HG03066 (cell line): Measurements from ENCODE around the gene ZNF426.
"Not testable (repeated sequence)": the region's sequence is repeated elsewhere in the genome, so short reads cannot be mapped to it uniquely, and the experiment has no call there.

ENCODE experiments used
- ATAC-seq: cut with Tn5 transposase; IDR thresholded peaks from one replicate; pipeline ENCODE4 v1.9.1; 2021; ENCODE audit warnings: low read depth; ENCODE audit not compliant: unreplicated experiment

The ZNF426 gene

DNA sequence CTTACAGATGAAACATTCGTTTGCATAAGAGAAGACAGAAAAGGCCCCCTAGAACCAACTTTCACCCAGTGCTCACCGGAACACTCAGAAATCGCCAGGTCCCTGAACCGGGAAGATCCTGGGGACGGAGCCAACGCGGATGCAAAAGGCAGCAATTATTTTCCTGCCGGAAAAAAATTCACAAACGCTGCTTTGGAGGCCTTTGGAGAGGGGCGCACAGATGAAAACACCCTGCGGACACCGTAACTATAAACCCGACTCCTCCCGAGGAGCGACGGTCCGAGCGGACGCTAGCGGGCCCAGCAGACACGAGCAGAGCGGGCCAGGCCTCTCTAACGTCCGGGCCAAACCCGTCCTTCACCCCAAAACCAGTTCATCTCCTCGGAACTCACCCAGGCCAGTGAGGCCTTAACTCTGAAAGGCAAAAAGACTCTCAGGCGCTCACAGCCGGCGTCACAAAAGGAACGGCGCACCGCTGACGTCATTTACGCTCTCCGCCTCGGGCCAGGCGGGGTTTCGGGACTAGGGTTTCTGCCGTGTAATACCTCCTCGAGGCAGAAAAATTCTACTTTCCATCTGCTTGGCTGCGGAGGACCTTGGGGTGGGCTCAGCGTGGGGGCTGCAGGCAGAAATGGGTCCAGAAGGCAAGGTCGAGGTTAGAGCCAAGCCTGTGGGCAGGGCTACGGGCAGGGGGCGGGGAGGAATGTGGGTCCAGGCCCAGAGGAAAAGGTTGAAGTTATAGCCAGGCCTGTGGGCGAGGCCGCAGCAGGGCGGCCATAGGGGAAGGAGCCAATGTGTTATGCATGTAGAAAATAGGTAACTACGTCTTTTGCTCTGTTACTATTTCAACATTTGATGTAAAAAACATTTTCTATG is at the start of gene ZNF426:
TSS of gene ZNF426 (minus strand) at position 463 of the 876 bp plus-strand sequence. CDS start 2,413 bp downstream, outside the sequence.
- no peak for ATAC-seq

- ATAC-seq = no peak
These were observed 48.3 kb upstream of the ZNF426 start for GRCh38 chr19:9586764-9587163.

DNA sequence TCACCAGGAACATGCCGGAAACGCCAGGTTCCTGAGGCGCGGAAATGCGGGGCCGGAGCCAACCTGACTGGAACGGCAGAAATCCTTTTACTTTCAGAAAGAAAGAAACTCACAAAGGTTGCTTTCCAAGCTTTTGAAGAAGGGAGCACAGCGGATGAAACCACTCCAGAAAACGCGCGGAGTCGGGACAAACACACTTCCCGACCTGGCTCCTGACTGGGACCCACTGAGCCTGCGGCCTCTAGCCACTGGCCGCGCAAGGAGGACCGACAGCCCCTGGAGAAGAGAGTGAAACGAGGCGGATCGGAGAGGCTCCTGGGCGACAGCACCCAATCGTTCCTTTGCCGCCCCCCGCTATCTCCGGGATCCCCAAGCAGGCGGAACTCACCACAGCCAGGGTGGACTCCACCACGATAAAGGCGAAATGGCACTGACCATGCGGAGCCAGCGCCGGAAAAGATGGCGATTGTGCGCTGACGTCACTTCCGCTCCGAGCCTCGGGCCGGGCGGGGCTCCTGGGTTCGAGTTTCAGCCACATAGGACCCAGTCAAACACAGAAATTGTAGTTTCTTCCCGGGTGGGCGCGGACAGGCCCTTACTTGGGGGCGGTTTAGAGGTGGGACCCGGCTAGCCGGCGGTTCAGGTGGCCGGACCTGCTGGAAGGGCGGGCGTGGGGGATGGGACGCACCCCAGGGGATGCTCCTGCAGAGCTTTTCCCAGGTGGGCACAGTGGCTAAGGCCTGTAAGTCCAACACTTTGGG is 45.8 kb upstream of the ZNF426 start, which contains the start of gene ZNF121:
TSS of gene ZNF121 (minus strand) at position 432 of the 761 bp plus-strand sequence. CDS start 16,407 bp downstream, outside the sequence.
- ATAC-seq = no peak

GRCh38 chr19:9582081-9582725 is 43.8 kb upstream of the ZNF426 start:
- not testable (repeated sequence) for ATAC-seq

- no peak for ATAC-seq
These were observed 42.3 kb upstream of the ZNF426 start for GRCh38 chr19:9580728-9581127.

DNA sequence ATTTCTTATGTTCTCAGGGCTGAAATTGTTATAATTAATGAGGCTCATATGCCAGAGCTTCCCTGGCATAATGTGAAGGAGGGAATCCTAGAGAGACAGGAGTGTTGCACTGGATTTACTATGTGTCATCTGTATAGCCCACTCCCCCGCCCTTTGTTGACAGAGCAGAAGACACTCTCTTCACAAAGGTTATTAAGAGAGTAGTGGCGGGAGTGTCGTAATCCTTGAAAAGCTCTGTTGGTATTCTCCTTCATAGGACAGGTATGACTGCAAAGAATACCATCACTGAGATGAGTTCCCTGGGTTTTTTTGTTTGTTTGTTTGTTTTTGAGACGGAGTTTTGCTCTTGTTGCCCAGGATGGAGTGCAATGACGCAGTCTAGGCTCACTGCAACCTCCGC is 31.8 kb upstream of the ZNF426 start:
- ATAC-seq = no peak

DNA sequence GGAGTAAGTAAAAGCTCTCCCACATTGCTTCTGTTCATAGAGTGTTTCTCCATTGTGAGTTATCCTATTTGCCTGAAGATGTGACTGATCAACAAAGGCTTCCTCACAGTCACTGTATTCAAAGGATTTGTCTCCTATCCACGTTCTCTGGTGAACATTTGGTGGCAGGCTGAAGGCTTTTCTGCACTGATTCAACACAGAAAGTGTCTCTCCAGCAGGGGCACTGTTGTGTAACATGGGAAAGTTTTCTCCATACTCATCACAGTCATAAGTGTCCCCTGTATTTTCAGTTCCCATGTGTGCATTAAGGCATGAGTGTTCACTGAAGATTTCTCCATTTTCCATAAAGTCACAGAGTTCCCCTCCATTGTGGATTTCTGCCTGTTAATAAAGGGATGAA is 28.3 kb upstream of the ZNF426 start:
- no peak for ATAC-seq

DNA sequence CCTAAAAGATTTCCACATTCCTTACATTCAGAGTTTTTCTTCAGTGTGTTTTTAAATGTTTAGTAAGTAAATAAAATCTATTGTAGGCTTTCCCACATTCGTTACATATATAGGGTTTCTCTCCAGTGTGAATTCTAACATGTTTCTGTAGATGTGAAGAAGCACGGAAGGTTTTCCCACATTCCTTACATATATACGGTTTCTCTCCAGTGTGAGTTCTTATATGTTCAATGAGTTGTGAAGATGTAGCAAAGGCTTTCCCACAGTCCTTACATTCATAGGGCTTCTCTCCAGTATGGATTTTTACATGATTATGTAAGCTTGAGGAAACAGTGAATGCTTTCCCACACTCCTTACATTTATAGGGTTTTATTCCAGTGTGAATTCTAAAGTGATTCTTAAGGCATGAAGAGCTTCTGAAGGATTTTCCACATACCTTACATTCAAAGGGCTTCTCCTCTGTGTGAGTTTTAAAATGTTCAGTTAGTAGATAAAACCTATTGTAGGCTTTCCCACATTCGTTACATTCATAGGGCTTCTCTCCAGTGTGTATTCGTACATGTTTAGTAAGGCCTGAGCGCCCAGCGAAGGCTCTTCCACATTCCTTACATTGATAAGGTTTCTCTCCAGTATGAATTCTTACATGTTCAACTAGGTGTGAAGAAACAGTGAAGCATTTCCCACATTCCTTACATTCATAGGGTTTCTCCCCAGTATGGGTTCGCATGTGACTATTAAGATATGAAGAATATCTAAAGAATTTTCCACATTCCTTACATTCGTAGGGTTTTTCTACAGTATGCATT is 27.7 kb upstream of the ZNF426 start:
- ATAC-seq = no peak

- no peak for ATAC-seq
These were observed 14.3 kb upstream of the ZNF426 start for GRCh38 chr19:9552536-9553274.

GRCh38 chr19:9547870-9548269 is 9.4 kb upstream of the ZNF426 start:
- ATAC-seq = no peak

- not testable (repeated sequence) for ATAC-seq
These were observed 2.8 kb upstream of the ZNF426 start for GRCh38 chr19:9541281-9541680.

DNA sequence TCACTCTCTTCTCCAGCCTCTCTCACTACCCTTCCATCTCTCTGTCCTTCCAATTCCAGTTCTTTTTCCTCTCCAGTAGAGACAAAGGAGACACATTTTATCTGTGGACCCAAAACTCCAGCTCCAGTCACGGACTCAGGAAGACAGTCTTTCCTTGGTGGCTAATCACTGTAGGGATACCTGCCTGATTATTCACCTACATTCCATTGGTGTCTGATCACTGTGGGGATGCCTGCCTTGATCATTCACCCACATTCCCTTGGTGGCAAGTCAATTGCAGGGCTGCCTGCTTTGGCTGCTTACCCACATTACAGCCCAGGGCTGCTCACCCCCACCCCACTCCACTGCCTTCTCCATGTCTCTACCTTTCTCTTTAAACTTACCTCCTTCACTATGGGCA is 1.5 kb upstream of the ZNF426 start:
- not testable (repeated sequence) for ATAC-seq

DNA sequence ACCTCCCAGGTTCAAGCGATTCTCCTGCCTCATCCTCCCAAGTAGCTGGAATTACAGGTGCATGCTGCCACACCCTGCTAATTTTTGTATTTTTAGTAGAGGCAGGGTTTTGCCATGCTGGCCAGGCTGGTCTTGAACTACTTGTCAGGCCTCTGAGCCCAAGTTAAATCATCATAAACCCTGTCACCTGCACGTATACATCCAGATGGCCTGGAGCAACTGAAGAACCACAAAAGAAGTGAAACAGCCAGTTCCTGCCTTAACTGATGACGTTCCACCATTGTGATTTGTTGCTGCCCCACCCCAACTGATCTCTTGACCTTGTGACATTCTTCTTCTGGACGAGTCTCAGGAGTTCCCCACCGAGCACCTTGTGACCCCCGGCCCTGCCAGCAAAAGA is 756 bp upstream of the ZNF426 start:
- not testable (repeated sequence) for ATAC-seq

DNA sequence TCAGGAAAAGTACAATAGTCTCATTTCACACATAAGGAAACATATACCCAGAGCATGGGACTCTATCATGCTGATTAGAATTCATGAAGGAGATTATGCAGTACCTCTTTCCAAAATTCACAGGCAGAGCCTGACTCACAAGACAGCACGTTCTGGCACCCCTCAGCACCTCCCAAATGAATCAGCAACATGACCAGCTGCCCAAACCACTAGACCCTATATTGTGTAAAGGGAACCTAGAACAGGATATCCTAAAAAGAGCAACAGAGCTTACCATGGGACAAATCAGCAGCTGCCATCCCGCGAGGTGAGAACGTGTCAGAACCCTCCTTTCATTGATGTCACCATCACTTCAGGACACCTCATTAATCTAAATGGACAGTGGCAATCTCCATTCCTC is 2.5 kb downstream of the ZNF426 start:
- no peak for ATAC-seq

DNA sequence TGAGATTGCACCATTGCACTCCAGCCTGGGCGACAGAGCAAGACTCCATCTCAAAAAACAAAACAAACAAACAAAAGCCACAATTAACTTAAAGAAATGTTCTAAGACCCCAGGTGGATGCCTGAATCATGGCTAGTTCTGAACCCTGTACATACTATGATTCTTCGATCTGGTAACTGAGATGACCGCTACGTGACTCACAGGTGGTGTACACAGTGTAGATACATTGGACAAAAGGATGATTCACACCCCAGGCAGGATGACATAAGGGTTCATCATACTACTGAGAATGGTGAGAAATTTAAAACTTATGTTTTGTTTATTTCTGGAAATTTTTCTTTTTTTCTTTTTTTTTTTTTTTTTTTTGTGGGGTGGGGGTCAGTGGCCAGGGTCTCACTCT is 6.5 kb downstream of the ZNF426 start:
- ATAC-seq = no peak

DNA sequence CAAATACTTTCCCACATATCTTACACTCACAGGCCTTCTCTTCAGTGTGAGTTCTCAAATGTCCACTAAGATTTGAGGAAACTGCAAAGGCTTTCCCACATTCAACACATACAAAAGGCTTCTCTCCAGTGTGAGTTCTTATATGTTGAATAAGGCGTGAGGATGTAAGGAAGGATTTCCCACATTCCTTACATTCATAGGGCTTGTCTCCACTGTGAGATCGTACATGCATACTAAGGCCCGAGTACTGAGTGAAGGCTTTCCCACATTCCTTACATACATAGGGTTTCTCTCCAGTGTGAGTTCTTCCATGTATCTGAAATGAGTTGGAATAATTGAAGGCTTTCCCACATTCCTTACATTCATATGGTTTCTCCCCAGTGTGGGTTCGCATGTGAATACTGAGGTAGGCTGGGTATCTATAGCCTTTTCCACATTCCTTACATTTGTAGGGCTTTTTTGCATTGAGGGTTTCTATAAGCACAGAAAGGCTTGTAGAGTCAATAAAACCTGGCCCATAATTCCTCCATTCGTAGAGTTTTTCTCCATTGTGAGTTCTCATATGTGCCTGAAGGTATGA is 9.6 kb downstream of the ZNF426 start:
- no peak for ATAC-seq

GRCh38 chr19:9523885-9524474 is 14.5 kb downstream of the ZNF426 start:
- ATAC-seq = no peak

DNA sequence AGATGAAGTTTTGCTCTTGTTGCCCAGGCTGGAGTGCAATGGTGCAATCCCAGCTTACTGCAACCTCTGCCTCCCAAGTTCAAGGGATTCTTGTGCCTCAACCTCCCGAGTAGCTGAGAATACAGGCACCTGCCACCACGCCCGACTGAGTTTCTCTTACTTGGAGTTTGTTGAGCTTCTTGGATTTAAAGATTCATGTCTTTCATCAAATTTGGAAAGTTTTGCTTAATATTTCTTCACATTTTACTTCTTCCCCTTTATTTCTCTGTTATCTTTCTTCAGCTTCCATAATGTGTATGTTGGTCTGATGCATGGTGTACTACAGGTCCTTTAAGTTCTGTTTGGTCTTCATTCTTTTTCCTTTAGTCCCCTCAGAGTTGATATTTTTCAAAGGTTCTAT is 31.2 kb downstream of the ZNF426 start:
- no peak for ATAC-seq

DNA sequence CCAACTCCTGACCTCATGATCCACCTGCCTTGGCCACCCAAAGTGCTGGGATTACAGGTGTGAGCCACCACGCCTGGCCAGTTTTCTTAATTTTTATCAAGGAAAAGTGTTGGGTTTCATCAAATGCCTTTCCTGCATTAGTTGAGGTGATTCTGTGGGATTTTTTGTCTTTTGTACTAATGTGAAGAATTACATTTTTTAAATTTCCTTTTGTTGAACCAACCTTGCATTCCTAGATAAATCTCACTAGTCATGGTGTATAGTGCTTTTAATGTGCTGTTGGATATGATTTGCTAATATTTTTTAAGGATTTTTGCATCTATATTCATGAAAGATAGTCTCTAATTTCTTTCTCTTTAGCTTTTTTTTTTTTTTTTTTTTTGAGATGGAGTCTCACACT is 37.6 kb downstream of the ZNF426 start:
- no peak for ATAC-seq
